Tibial artery (tissue), 4 donors: ENCODE data around the gene RAP1GAP2.
A peak's percentile ranks its signal among the peaks of the same experiment; 100 is the strongest.

ENCODE experiments used
- DNase-seq, 2 donors: peaks; one replicate each; pipeline ENCODE4 v3.0.0-alpha.2; 2019
- H3K27ac ChIP-seq, 2 donors: fragments of 200-600 bp; sonication (generic) in 1 of 2; 1 replicate in 1 of 2; 2 replicates in 1 of 2; pipeline ENCODE4 v1.5.1; 2018 to 2019; ENCODE audit warnings: mild to moderate bottlenecking in 1 of 2
- H3K27me3 ChIP-seq, 2 donors: fragments of 200-600 bp; sonication (generic) in 1 of 2; one replicate each; pipeline versions ENCODE4 v1.5.1 to v1.6.0; 2016 to 2019
- H3K36me3 ChIP-seq, 3 donors: fragments of 200-600 bp; sonication (generic) in 2 of 3; one replicate each; pipeline ENCODE4 v1.5.1; 2016 to 2019; ENCODE audit warnings: mild to moderate bottlenecking in 2 of 3
- H3K4me1 ChIP-seq, 4 donors: fragments of 200-600 bp; sonication (generic) in 2 of 4; 1 replicate in 3 of 4; 2 replicates in 1 of 4; pipeline ENCODE4 v1.5.1; 2016 to 2019
- H3K4me3 ChIP-seq, 2 donors: fragments of 200-600 bp; sonication (generic) in 1 of 2; 1 replicate in 1 of 2; 2 replicates in 1 of 2; pipeline ENCODE4 v1.5.1; 2018 to 2019; ENCODE audit warnings: mild to moderate bottlenecking in 2 of 2
- H3K9me3 ChIP-seq, 3 donors: fragments of 200-600 bp; sonication (generic) in 1 of 3; one replicate each; pipeline ENCODE4 v1.5.1; 2016 to 2019
- intact Hi-C: fragments of 100-400 bp; cut with DNase I; formaldehyde crosslinking; loops from one replicate; pipeline ENCODE4 v1.15.0; 2023; ENCODE audit warnings: low total_unique reads
- TF ChIP-seq, protein P1 (sequence below), 2 experiments: fragments of 200-600 bp in 1 of 2; fragments of 450-650 bp in 1 of 2; IDR thresholded peaks; one replicate each; pipeline ENCODE4 v1.5.1; 2017 to 2019; ENCODE audit warnings: antibody characterized with exemption in 2 of 2, mild to moderate bottlenecking in 1 of 2, moderate library complexity in 1 of 2

RAP1GAP2 gene

DNA sequence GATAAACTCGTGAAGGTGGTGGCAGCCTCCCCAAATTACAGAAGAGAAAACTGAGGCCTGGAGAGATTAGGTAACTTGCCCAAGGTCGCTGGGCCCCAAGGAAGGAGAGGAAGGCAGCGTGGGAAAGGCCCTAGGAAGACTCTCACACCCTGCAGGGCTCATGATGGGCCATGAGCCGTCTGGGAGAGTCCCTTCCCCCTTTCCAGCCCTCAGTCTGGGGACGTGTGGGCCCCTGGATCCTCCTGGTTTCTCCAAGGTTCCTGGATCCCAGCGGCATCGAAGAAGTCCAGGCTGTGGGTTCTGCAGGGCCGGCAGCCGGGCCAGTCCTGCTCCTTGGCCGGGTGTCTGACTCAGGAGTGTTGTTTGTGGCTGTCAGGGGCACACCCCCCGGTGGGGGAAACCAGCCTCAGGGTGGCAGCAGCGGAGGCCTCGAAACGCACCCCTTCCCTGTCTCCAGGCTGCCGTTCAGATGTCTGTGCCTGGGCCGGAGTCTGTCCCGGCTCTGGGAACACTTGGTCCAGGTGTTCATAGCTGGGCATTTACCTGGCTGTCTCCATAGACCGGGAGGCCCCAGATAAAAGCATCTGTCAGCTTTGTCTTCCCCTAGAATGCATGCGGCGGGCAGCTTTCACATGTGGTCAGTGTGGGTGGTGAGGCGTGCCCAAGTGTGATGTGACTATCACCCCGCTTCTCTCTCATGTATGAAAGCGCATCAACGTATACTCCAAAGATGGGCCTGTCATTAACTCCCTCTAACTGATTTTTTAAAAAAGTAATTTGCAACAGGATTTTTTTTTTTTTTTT is 3.7 kb upstream of the RAP1GAP2 start:
- no peak for DNase-seq
- no peak overlapping the region for H3K27ac ChIP-seq
- H3K27me3 ChIP-seq = peaks cover 0 to 44% of the 10 kb centered on the region in 2 donors
- no peaks in the 10 kb centered on the region for H3K9me3 ChIP-seq
- no peaks in the 10 kb centered on the region for H3K4me1 ChIP-seq
- no peak overlapping the region for H3K4me3 ChIP-seq
- H3K36me3 ChIP-seq = no peaks in the 10 kb centered on the region
- intact Hi-C loops = no loop called here
- TF ChIP-seq, protein P1, sequence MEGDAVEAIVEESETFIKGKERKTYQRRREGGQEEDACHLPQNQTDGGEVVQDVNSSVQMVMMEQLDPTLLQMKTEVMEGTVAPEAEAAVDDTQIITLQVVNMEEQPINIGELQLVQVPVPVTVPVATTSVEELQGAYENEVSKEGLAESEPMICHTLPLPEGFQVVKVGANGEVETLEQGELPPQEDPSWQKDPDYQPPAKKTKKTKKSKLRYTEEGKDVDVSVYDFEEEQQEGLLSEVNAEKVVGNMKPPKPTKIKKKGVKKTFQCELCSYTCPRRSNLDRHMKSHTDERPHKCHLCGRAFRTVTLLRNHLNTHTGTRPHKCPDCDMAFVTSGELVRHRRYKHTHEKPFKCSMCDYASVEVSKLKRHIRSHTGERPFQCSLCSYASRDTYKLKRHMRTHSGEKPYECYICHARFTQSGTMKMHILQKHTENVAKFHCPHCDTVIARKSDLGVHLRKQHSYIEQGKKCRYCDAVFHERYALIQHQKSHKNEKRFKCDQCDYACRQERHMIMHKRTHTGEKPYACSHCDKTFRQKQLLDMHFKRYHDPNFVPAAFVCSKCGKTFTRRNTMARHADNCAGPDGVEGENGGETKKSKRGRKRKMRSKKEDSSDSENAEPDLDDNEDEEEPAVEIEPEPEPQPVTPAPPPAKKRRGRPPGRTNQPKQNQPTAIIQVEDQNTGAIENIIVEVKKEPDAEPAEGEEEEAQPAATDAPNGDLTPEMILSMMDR (IDR thresholded peaks at IDR 0.05) = no peak

DNA sequence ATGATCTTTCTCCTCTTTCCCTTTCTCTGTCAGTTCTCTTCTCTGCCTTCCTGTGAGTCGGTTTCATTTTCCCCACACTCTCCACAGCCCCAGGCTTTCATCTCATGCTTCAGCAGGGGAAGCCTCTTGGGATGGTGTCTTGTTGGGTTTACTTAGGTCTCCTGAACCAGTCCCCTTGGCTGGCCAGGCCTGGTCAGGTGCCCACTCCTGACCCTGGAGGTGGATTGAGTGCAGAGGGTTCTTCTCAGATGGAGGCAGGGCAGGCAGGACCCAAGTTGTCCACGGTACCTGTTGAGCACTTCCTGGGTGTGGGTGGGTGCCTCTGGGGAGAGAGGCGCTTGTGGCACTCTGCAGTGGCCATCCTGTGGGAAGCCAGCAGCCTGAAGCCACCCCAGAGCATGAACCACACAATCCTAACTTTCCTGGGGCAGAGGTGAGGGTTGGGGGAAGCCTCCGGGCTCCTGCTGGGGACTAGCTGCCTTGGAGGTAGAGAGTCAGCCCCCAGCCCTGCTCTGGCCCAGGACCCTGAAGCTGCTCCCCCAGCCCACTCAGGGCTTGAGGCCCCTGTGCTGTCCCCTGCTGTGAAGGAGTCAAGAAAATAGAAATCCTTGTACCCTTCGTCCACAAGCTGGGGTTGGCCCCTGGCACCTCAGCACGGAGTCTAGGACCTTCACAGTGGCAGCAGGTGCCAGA is 2.0 kb upstream of the RAP1GAP2 start:
- TF ChIP-seq, protein P1 (IDR thresholded peaks at IDR 0.05) = no peak
- DNase-seq = no peak
- H3K36me3 ChIP-seq = no peaks in the 10 kb centered on the region
- no peaks in the 10 kb centered on the region for H3K4me1 ChIP-seq
- no peaks in the 10 kb centered on the region for H3K9me3 ChIP-seq
- H3K4me3 ChIP-seq = no peak overlapping the region
- peaks cover 0 to 60% of the 10 kb centered on the region in 2 donors for H3K27me3 ChIP-seq
- intact Hi-C loops = no loop called here
- H3K27ac ChIP-seq = no peak overlapping the region

DNA sequence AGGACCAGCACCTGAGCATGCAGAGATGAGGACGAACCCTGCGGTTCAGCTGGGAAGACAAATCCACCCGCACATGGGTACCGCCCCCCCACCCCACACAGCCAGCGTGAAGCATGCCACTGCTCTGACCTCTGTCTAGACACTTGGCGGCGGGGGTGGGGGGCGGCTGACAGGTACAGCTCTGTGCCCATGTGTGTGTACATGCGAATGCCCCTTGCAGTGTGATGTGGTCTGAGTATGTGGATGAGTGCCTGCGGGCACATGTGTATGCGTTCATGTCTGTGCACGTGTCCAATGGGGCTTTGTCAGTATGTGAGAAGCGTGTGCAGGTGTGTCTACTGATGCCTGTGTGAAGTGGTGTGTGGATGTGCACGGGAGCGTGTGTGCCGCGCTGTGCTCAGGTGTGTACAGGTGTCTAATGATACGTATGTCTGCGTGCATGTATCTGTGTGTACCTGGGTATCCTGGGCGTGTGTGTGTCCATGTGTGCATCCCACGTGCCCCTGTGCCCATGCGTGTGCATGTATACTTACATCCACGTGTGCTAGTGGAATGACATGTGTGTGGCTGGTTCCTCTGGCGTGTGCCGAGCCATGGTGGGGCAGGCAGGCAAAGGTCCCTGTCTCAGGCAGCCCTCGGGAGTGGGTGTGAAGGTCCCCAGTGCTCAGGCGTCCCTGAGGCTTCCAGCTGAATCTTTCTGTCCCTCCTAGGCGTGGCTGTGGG is 636 bp upstream of the RAP1GAP2 start:
- no peaks in the 10 kb centered on the region for H3K4me1 ChIP-seq
- no peaks in the 10 kb centered on the region for H3K9me3 ChIP-seq
- DNase-seq = no peak
- intact Hi-C loops = no loop called here
- H3K36me3 ChIP-seq = no peaks in the 10 kb centered on the region
- no peak overlapping the region for H3K4me3 ChIP-seq
- peaks cover 0 to 65% of the 10 kb centered on the region in 2 donors for H3K27me3 ChIP-seq
- H3K27ac ChIP-seq = no peak overlapping the region
- TF ChIP-seq, protein P1 (IDR thresholded peaks at IDR 0.05) = no peak

DNA sequence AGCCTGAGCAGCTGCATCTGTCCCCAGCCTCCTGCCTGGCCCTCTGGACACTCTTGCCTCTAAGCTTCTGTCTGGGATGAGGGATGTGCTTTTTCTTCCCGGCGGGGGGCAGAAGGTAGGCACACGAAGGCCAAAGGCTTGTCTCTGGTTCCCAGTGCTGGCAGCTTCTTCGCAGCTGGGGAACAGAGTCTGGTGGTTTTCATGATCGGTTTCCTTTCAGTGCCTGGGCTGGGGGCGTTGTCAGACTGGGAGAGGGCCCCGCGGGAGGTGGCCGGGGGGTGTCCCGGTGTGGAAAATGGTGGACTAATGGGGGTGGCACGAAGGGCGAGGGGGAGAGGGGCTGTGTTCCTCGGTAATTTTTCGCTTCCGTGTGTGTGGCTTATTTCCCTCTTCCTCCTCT is 988 bp downstream of the RAP1GAP2 start:
- no peaks in the 10 kb centered on the region for H3K9me3 ChIP-seq
- no peaks in the 10 kb centered on the region for H3K36me3 ChIP-seq
- TF ChIP-seq, protein P1 (IDR thresholded peaks at IDR 0.05) = no peak
- no peak overlapping the region for H3K27ac ChIP-seq
- H3K4me3 ChIP-seq = peak overlapping the region in 1 of 2 donors; percentile 2
- peaks cover 0 to 55% of the 10 kb centered on the region in 2 donors for H3K27me3 ChIP-seq
- no peaks in the 10 kb centered on the region for H3K4me1 ChIP-seq
- no peak for DNase-seq
- intact Hi-C loops = no loop called here

DNA sequence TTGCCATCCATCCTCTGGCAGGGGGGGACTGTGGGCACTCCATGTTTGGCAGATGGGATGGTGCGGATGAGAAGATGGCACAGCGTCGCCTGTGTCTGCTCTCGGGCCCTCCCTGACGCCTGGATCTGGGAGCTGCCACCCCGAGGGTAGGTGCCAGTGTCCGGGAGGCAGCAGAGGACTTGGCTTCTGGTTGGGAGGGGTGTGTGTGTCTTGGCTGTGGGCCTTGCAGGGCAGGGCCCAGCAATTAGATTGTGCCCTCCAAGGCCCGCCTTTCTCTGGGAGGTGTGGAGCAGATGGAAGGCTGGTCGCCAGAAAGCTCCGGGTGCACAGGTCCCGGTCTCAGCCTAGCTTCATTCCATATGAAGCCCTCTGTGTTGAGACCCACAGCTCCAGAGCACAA is 1.4 kb downstream of the RAP1GAP2 start:
- Histone ChIP-seq H3K27me3 (peaks cover 0 to 51% of the 10 kb centered on the region in 2 donors), H3K4me3 (no peak overlapping the region), H3K27ac (no peak overlapping the region), H3K36me3 (no peaks in the 10 kb centered on the region), H3K4me1 (no peaks in the 10 kb centered on the region), H3K9me3 (no peaks in the 10 kb centered on the region)
- intact Hi-C loops = no loop called here
- TF ChIP-seq, protein P1 (IDR thresholded peaks at IDR 0.05) = no peak
- DNase-seq = no peak
